Cardiac muscle cell (in vitro differentiated cells and primary cell): Measurements from ENCODE around the gene KCNJ18. TPM values are rescaled to one million over a fixed set of nuclear protein-coding genes. Genes with fewer than 3 reads are reported as not detected.
"Not testable (repeated sequence)": the region's sequence is repeated elsewhere in the genome, so short reads cannot be mapped to it uniquely, and the experiment has no call there.

ENCODE experiments used
- DNase-seq, 2 donors: peaks; one replicate each; pipeline versions ENCODE4 v3.0.0 to v3.0.0-alpha.2; 2010 to 2017; ENCODE audit warnings: low read depth in 1 of 2, low spot score in 1 of 2
- H3K27ac ChIP-seq: fragments of 200-600 bp; sonication (generic); 2 replicates; pipeline ENCODE4 v1.5.1; 2016
- H3K27me3 ChIP-seq: fragments of 200-600 bp; sonication (generic); 2 replicates; pipeline ENCODE4 v1.6.0; 2016; ENCODE audit warnings: control low read depth
- H3K36me3 ChIP-seq: fragments of 200-600 bp; sonication (generic); 2 replicates; pipeline ENCODE4 v1.5.1; 2016; ENCODE audit warnings: control low read depth
- H3K4me1 ChIP-seq: fragments of 200-600 bp; sonication (generic); 2 replicates; pipeline ENCODE4 v1.8.1; 2017; ENCODE audit warnings: low read depth, mild to moderate bottlenecking, mixed run types
- H3K4me3 ChIP-seq: fragments of 200-600 bp; sonication (generic); 2 replicates; pipeline ENCODE4 v1.5.1; 2016; ENCODE audit warnings: mild to moderate bottlenecking
- H3K9me3 ChIP-seq: fragments of 200-600 bp; sonication (generic); 2 replicates; pipeline ENCODE4 v1.5.1; 2017; ENCODE audit warnings: low read depth, mild to moderate bottlenecking, control low read depth
- polyA plus RNA-seq: library from polyadenylated mRNA; unstranded; fragments of >200 nt; fragmentation: Nextera tagmentation; extraction: Ambion mirVana; gene quantifications from 2 replicates; pipeline ENCODE4 v1.2.1, GENCODE V29; 2016
- total RNA-seq: library from RNA; depleted of rRNA; stranded (reverse); fragments of >200 nt; gene quantifications from 2 replicates; pipeline ENCODE4 v1.2.3, GENCODE V29; 2016

The KCNJ18 gene
- not detected in 2 replicates for total RNA-seq
- polyA plus RNA-seq, result not detected in 2 replicates

GRCh38 chr17:21691883-21692703, at the start of gene KCNJ18:
TSS of gene KCNJ18 (plus strand) at chr17:21692523. CDS start at chr17:21702787, 10,264 bp downstream.
- H3K4me1 ChIP-seq, DNase-seq, H3K9me3 ChIP-seq, H3K27me3 ChIP-seq, H3K36me3 ChIP-seq, H3K27ac ChIP-seq, H3K4me3 ChIP-seq: not testable (repeated sequence)

DNA sequence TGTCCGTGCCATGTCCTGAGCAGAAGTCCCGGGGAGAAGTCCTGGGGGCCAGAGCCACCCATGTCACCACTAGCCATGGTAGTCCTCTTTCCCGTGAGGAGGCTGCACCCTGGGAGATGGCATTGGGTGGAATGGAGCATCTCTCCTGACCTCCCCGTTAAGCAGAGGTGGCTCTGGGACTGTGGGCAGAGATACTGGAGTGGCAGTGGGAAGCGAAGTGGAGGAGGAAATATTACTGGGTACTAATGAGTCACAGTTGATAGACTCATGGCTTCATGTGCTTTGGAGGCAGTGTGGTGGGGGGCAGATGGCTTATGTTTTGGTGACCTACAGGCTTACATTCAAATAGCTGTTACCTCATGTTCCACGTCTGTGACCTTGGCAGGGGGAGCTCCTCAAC, 44.2 kb upstream of the KCNJ18 start:
- H3K4me1 ChIP-seq, H3K36me3 ChIP-seq, H3K9me3 ChIP-seq, H3K27ac ChIP-seq, H3K4me3 ChIP-seq, DNase-seq, H3K27me3 ChIP-seq: not testable (repeated sequence)

DNA sequence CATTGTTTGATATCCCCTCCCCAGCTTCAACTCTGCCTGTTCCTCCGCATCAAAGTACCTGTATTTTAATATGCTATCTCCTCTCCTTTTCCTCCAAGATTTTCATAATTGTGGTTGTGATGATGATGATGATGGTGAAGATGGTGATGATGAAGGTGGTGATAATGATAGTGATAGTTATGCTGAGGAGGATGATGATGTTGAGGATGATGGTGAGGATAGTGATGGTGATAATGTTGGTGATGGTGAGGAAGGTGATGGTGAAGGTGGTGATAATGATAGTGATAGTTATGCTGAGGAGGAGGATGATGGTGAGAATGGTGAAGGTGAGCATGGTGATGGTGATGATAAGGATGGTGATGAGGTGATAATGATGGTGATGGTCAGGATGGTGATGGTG, 42.3 kb upstream of the KCNJ18 start:
- H3K9me3 ChIP-seq, H3K4me1 ChIP-seq, DNase-seq, H3K27ac ChIP-seq, H3K27me3 ChIP-seq, H3K4me3 ChIP-seq, H3K36me3 ChIP-seq: not testable (repeated sequence)

DNA sequence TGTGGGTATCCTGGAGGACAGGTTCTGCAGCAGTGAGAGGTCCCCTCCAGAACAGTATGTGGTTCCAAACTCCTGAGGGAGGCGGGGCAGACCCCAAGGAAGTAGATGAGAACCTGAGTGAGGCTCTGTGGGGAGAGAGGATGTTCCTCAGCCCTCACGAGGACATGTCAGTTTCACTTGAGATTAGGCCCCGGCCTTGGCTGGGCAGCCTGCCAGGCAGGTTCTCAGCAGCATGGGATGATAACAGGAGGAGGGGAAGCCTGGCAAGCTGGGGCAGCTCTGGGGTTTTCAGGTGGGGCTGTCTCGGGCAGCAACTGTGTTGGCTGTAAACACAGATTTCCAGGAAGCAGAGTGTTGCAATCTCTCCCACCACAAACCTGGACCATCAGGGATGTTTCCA, 40.3 kb upstream of the KCNJ18 start:
- H3K9me3 ChIP-seq, DNase-seq, H3K27me3 ChIP-seq, H3K4me3 ChIP-seq, H3K27ac ChIP-seq, H3K4me1 ChIP-seq, H3K36me3 ChIP-seq: not testable (repeated sequence)

DNA sequence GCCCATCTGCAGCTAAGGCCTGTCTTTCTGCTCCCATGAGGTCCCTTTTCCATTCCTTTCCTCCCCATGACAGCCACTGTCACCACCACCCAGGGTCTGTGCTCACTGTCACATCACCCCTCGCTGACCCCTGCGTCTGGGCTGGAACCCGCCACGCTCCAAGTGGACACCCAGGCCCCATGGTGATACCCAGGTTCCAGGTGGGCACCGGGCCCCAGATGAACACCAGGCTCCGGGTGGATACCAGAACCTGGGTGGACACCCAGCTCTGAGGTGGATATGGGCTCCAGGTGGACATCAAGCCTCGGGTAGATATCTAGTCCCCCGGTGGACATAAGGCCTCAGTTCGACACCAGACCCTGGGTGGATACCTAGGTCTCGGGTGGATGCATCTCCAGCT, 39.1 kb upstream of the KCNJ18 start:
- not testable (repeated sequence) for DNase-seq

GRCh38 chr17:21656518-21657309, 35.6 kb upstream of the KCNJ18 start:
- not testable (repeated sequence) for H3K27ac ChIP-seq, DNase-seq

More for the DNA sequence above, 39.1 kb upstream of the KCNJ18 start:
- H3K27ac ChIP-seq, H3K27me3 ChIP-seq, H3K9me3 ChIP-seq, H3K36me3 ChIP-seq, H3K4me1 ChIP-seq, H3K4me3 ChIP-seq: not testable (repeated sequence)

DNA sequence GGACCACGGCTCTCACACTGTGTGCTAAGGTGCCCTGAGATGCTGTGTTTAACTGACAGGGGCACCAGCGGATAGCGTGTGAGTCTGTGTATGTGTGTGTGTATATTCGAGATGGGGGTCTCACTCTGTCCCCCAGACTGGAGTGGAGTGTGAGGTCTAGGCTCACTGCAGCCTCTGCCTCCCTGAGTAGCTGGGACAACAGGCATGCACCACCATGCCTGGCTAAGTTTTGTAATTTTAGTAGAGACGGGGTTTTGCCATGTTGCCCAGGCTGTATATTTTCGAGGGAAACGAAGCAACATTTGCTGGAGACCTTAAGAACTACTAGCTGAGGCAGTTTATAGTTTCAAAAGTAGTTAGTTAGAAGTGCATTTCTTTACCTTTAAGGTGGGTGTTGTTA, 32.7 kb upstream of the KCNJ18 start:
- not testable (repeated sequence) for H3K4me3 ChIP-seq, H3K27me3 ChIP-seq, H3K4me1 ChIP-seq, H3K9me3 ChIP-seq, H3K27ac ChIP-seq, DNase-seq, H3K36me3 ChIP-seq

More at GRCh38 chr17:21656518-21657309, 35.6 kb upstream of the KCNJ18 start:
- not testable (repeated sequence) for H3K36me3 ChIP-seq, H3K27me3 ChIP-seq, H3K4me1 ChIP-seq, H3K9me3 ChIP-seq, H3K4me3 ChIP-seq

GRCh38 chr17:21661455-21661854, 30.9 kb upstream of the KCNJ18 start:
- H3K4me3 ChIP-seq, H3K4me1 ChIP-seq, H3K9me3 ChIP-seq, H3K27ac ChIP-seq, DNase-seq, H3K36me3 ChIP-seq, H3K27me3 ChIP-seq: not testable (repeated sequence)

GRCh38 chr17:21663166-21663565, 29.2 kb upstream of the KCNJ18 start:
- DNase-seq, H3K36me3 ChIP-seq, H3K9me3 ChIP-seq, H3K27me3 ChIP-seq, H3K4me1 ChIP-seq, H3K4me3 ChIP-seq, H3K27ac ChIP-seq: not testable (repeated sequence)

DNA sequence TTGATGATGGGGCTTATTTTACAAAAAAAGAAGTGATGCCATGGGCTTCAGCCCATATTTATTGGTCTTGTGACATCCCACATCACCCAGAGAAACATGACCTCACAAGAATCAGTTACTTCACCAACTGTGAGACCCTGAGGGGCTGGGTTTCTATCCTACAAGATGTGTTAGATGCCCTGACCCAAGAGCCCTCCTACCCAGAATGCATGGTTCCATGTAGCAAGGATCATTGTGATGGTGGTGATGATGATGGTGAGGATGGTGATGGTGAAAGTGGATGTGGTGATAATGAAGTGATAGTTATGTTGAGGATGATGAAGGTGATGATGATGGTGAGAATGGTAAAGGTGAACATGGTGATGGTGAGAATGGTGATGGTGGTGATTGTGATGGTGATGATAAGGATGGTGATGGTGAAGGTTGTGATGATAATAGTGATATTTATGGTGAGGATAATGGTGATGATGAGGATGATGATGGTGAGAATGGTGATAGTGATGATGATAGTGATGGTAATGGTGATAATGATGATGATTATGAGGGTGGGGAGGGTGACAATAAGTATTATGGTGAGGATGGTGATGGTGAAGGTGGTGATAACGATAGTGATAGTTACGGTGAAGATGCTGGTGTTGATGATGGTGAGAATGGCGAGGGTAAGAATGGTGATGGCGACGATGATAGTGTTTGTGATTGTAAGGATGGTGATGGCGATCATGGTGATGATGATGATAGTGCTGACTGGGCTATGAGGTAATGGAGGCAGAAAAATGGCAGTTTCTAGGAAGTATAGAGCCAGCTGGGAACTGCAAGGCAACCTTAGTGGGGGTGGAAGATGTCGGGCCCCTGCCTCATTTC, 28.5 kb upstream of the KCNJ18 start:
- H3K4me1 ChIP-seq, H3K27me3 ChIP-seq, H3K36me3 ChIP-seq, DNase-seq, H3K27ac ChIP-seq, H3K9me3 ChIP-seq, H3K4me3 ChIP-seq: not testable (repeated sequence)

GRCh38 chr17:21665171-21665570, 27.2 kb upstream of the KCNJ18 start:
- not testable (repeated sequence) for H3K4me1 ChIP-seq, DNase-seq, H3K9me3 ChIP-seq, H3K27me3 ChIP-seq, H3K36me3 ChIP-seq, H3K27ac ChIP-seq, H3K4me3 ChIP-seq

DNA sequence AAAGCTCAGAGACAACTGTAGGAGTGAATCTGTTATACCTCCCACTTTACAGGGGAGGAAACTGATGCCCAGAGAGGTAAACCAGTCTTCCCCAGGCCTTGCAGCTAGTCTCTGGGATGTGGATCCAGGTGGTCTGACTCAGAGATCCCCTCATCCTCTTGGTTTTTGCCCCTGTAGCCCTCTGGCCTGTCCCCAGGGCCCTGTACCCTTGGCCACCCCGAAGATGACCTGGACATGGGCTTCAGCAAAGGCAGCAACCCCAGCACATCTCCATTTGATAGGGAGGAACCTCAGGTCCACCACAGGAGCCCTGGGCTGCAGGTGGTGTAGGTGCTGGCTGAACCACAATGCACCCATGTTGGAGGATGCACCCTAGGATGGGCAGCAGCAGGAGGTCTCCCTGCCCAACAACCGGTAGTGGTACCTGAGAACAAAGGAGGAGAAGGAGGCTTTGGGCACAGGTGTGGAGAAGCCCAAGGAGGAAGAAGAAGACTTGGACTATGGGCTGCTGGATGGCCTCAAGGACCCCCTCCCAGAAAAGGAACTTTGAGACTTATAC, 26.3 kb upstream of the KCNJ18 start:
- H3K9me3 ChIP-seq, H3K36me3 ChIP-seq, H3K4me1 ChIP-seq, H3K27me3 ChIP-seq, H3K27ac ChIP-seq, DNase-seq, H3K4me3 ChIP-seq: not testable (repeated sequence)

- DNase-seq, H3K9me3 ChIP-seq, H3K27me3 ChIP-seq, H3K36me3 ChIP-seq, H3K27ac ChIP-seq, H3K4me3 ChIP-seq, H3K4me1 ChIP-seq: not testable (repeated sequence)
Measured at GRCh38 chr17:21666711-21667412, 25.5 kb upstream of the KCNJ18 start.
